ENCODE results near the gene CLVS2. TPM values are rescaled to one million over a fixed set of nuclear protein-coding genes. Genes with fewer than 3 reads are reported as not detected.

CLVS2 gene
- total and polyA plus RNA-seq, 2 donors from 2014 or later = not detected

DNA sequence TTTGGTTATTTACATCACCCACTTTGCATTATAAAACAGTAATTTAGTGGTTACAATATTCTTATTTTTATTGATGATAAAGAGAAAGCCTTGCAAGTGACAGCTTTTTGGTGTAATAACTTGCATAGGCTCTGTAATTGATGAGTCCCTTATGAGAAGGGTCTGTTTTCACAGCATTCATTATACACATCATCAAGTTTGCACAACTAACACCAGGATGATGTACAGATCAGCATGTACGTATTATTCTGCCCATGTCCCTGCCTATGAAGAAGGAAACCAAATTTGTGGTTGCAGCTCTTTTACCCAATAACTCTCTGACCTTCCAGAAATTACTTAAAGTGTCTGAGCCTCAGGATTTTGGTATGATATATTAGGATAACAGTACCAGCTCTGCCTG lies 59.2 kb downstream of the CLVS2 start:
- TF ChIP-seq, protein P1, sequence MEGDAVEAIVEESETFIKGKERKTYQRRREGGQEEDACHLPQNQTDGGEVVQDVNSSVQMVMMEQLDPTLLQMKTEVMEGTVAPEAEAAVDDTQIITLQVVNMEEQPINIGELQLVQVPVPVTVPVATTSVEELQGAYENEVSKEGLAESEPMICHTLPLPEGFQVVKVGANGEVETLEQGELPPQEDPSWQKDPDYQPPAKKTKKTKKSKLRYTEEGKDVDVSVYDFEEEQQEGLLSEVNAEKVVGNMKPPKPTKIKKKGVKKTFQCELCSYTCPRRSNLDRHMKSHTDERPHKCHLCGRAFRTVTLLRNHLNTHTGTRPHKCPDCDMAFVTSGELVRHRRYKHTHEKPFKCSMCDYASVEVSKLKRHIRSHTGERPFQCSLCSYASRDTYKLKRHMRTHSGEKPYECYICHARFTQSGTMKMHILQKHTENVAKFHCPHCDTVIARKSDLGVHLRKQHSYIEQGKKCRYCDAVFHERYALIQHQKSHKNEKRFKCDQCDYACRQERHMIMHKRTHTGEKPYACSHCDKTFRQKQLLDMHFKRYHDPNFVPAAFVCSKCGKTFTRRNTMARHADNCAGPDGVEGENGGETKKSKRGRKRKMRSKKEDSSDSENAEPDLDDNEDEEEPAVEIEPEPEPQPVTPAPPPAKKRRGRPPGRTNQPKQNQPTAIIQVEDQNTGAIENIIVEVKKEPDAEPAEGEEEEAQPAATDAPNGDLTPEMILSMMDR (IDR thresholded peaks at IDR 0.05; ENCODE audit: borderline replicate concordance, extremely low read depth, insufficient read depth) = no peak
- H3K9ac ChIP-seq (ENCODE audit: low read length in 3 of 3) = no peak overlapping the region
- DNase-seq (no peak), FAIRE-seq (no peak)
- H3K27me3 ChIP-seq (ENCODE audit: control insufficient read depth, insufficient read depth, low read length) = no peaks in the 10 kb centered on the region
- H3K4me1 ChIP-seq (ENCODE audit: control insufficient read depth in 2 of 3, insufficient read depth in 2 of 3, low read depth in 1 of 3, low read length in 3 of 3) = no peaks in the 10 kb centered on the region
- H3K27ac ChIP-seq (ENCODE audit: low read depth in 2 of 2, low read length in 2 of 2) = no peak overlapping the region
- H3K4me3 ChIP-seq (ENCODE audit: low read length in 3 of 3) = no peak overlapping the region
- intact Hi-C loops (cut with DNase I) = no loop called here
- no peaks in the 10 kb centered on the region for H3K9me3 ChIP-seq (ENCODE audit: control insufficient read depth in 2 of 3, insufficient read depth in 1 of 3, low read length in 3 of 3)
- no peaks in the 10 kb centered on the region for H3K36me3 ChIP-seq (ENCODE audit: control insufficient read depth in 2 of 3, insufficient read depth in 3 of 3, low read length in 3 of 3)

DNA sequence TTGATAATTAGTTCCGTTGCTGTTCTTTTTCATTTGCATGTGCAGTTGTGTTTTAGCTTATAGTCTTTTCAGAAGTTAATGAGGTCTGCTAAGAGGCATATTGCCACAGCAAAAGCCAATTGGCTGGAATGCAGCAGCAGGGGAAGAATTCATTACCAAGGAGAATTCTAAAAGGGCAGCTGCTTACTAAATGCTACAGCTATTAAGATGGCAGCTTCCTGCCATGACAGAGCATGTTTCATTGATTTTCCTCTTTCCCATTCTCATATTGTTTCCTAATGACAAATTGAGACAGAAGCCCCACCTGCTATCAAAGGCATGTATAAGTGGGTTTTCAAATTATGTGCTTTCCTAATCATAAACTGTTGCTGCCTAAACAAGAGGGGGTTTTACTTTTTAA lies 66.6 kb downstream of the CLVS2 start:
- intact Hi-C loops (cut with DNase I) = no loop called here
- H3K36me3 ChIP-seq (ENCODE audit: control insufficient read depth in 2 of 3, insufficient read depth in 3 of 3, low read length in 3 of 3) = no peaks in the 10 kb centered on the region
- DNase-seq = no peak
- TF ChIP-seq, protein P1 (IDR thresholded peaks at IDR 0.05; ENCODE audit: borderline replicate concordance, extremely low read depth, insufficient read depth) = no peak
- no peak overlapping the region for H3K9ac ChIP-seq (ENCODE audit: low read length in 3 of 3)
- no peaks in the 10 kb centered on the region for H3K4me1 ChIP-seq (ENCODE audit: control insufficient read depth in 2 of 3, insufficient read depth in 2 of 3, low read depth in 1 of 3, low read length in 3 of 3)
- H3K27me3 ChIP-seq (ENCODE audit: control insufficient read depth, insufficient read depth, low read length) = no peaks in the 10 kb centered on the region
- H3K27ac ChIP-seq (ENCODE audit: low read depth in 2 of 2, low read length in 2 of 2) = no peak overlapping the region
- H3K9me3 ChIP-seq (ENCODE audit: control insufficient read depth in 2 of 3, insufficient read depth in 1 of 3, low read length in 3 of 3) = no peaks in the 10 kb centered on the region
- no peak for FAIRE-seq
- H3K4me3 ChIP-seq (ENCODE audit: low read length in 3 of 3) = no peak overlapping the region

GRCh38 chr6:123064038-123064437 lies 68.0 kb downstream of the CLVS2 start:
- intact Hi-C loops (cut with DNase I) = no loop called here
- Histone ChIP-seq H3K4me1 (ENCODE audit: control insufficient read depth in 2 of 3, insufficient read depth in 2 of 3, low read depth in 1 of 3, low read length in 3 of 3) (no peaks in the 10 kb centered on the region), H3K9ac (ENCODE audit: low read length in 3 of 3) (no peak overlapping the region), H3K36me3 (ENCODE audit: control insufficient read depth in 2 of 3, insufficient read depth in 3 of 3, low read length in 3 of 3) (no peaks in the 10 kb centered on the region), H3K27ac (ENCODE audit: low read depth in 2 of 2, low read length in 2 of 2) (no peak overlapping the region), H3K9me3 (ENCODE audit: control insufficient read depth in 2 of 3, insufficient read depth in 1 of 3, low read length in 3 of 3) (no peaks in the 10 kb centered on the region), H3K4me3 (ENCODE audit: low read length in 3 of 3) (no peak overlapping the region), H3K27me3 (ENCODE audit: control insufficient read depth, insufficient read depth, low read length) (no peaks in the 10 kb centered on the region)
- DNase-seq (no peak), FAIRE-seq (no peak)
- TF ChIP-seq, protein P1 (IDR thresholded peaks at IDR 0.05; ENCODE audit: borderline replicate concordance, extremely low read depth, insufficient read depth) = no peak

DNA sequence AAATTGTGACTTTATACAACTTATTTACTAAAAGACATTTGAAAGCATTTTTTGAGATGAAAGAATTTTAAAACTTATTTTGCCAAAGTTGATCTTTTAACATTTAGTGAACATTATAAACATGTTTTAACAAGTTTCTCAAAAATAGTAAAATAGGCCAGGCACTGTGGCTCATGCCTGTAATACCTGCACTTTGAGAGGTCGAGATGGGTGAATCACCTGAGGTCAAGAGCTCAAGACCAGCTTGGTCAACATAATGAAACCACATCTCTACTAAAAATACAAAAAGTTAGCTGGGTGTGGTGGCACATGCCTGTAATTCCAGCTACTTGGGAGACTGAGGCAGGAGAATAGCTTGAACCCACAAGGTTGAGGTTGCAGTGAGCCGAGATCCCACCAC lies 78.6 kb downstream of the CLVS2 start:
- no peak for DNase-seq
- H3K9ac ChIP-seq (ENCODE audit: low read length in 3 of 3) = no peak overlapping the region
- H3K27ac ChIP-seq (ENCODE audit: low read depth in 2 of 2, low read length in 2 of 2) = no peak overlapping the region
- no peak for FAIRE-seq
- H3K27me3 ChIP-seq (ENCODE audit: control insufficient read depth, insufficient read depth, low read length) = no peaks in the 10 kb centered on the region
- no peaks in the 10 kb centered on the region for H3K4me1 ChIP-seq (ENCODE audit: control insufficient read depth in 2 of 3, insufficient read depth in 2 of 3, low read depth in 1 of 3, low read length in 3 of 3)
- no peak overlapping the region for H3K4me3 ChIP-seq (ENCODE audit: low read length in 3 of 3)
- no peaks in the 10 kb centered on the region for H3K9me3 ChIP-seq (ENCODE audit: control insufficient read depth in 2 of 3, insufficient read depth in 1 of 3, low read length in 3 of 3)
- intact Hi-C loops (cut with DNase I) = no loop called here
- TF ChIP-seq, protein P1 (IDR thresholded peaks at IDR 0.05; ENCODE audit: borderline replicate concordance, extremely low read depth, insufficient read depth) = no peak
- no peaks in the 10 kb centered on the region for H3K36me3 ChIP-seq (ENCODE audit: control insufficient read depth in 2 of 3, insufficient read depth in 3 of 3, low read length in 3 of 3)
